WTC11 (cell line): ENCODE results near the gene PRPH. TPM values are rescaled to one million over a fixed set of nuclear protein-coding genes. Genes with fewer than 3 reads are reported as not detected.

ENCODE experiments used
- ATAC-seq: fragments of 200-7000 bp; cut with Tn5 transposase; 2 replicates; pipeline ENCODE4 v1.10.0; 2021; ENCODE audit warnings: mild to moderate bottlenecking, moderate library complexity
- CTCF ChIA-PET: fragments of 300-600 bp; sonication (Branson Sonifier 250); formaldehyde crosslinking; loops from one replicate; lab custom pipeline; 2021; ENCODE audit warnings: antibody characterized with exemption; lab: Charles Lee
- POLR2A ChIA-PET: fragments of 350-600 bp; sonication (Branson Sonifier 250); formaldehyde crosslinking; loops from one replicate; lab custom pipeline; 2021; ENCODE audit warnings: antibody characterized with exemption; lab: Charles Lee
- DNase-seq: peaks from one replicate; pipeline ENCODE4 v3.0.0; 2021; ENCODE audit warnings: low spot score
- H3K27ac Mint-ChIP-seq: 2 replicates; pipeline ENCODE4 v1.8.0; 2021; ENCODE audit warnings: mixed read lengths
- H3K27me3 Mint-ChIP-seq: 2 replicates; pipeline ENCODE4 v1.8.0; 2021; ENCODE audit warnings: low read depth, mild to moderate bottlenecking, moderate library complexity, mixed read lengths
- H3K36me3 Mint-ChIP-seq: 2 replicates; pipeline ENCODE4 v1.8.0; 2021; ENCODE audit warnings: mixed read lengths
- H3K4me1 Mint-ChIP-seq: 2 replicates; pipeline ENCODE4 v1.8.0; 2022; ENCODE audit warnings: mixed read lengths
- H3K4me3 Mint-ChIP-seq: 2 replicates; pipeline ENCODE4 v1.8.0; 2021; ENCODE audit warnings: mild to moderate bottlenecking, moderate library complexity, mixed read lengths
- H3K9me3 Mint-ChIP-seq: 2 replicates; pipeline ENCODE4 v1.8.0; 2021; ENCODE audit warnings: mixed read lengths
- CBFB ChIP-seq: sonication (generic); formaldehyde crosslinking; IDR thresholded peaks from 2 replicates; pipeline ENCODE4 v1.8.1; 2022; ENCODE audit warnings: mild to moderate bottlenecking, low read depth, missing genetic modification reagents
- ETV6 ChIP-seq: sonication (generic); formaldehyde crosslinking; IDR thresholded peaks from 2 replicates; pipeline ENCODE4 v1.8.1; 2022; ENCODE audit warnings: mild to moderate bottlenecking, missing genetic modification reagents
- JUN ChIP-seq: sonication (generic); formaldehyde crosslinking; IDR thresholded peaks from 2 replicates; pipeline ENCODE4 v1.8.0; 2023; ENCODE audit warnings: mild to moderate bottlenecking, missing genetic modification reagents
- NFE2L1 ChIP-seq: sonication (generic); formaldehyde crosslinking; IDR thresholded peaks from 2 replicates; pipeline ENCODE4 v1.8.1; 2023; ENCODE audit warnings: missing genetic modification reagents
- NFYB ChIP-seq: sonication (generic); formaldehyde crosslinking; conservative IDR thresholded peaks from 2 replicates; pipeline ENCODE4 v1.8.0; 2022; ENCODE audit warnings: low read depth, missing genetic modification reagents
- PRRX2 ChIP-seq: fragments of 250-450 bp; sonication (Bioruptor Pico); IDR thresholded peaks from 2 replicates; pipeline ENCODE4 v1.8.0; 2021; ENCODE audit warnings: mild to moderate bottlenecking
- RORB ChIP-seq: fragments of 250-450 bp; sonication (Bioruptor Pico); IDR thresholded peaks from 2 replicates; pipeline ENCODE4 v1.9.0; 2021; ENCODE audit warnings: mild to moderate bottlenecking
- ZNF671 ChIP-seq: fragments of 250-450 bp; sonication (Bioruptor Pico); IDR thresholded peaks from 2 replicates; pipeline ENCODE4 v1.8.0; 2021; ENCODE audit warnings: mild to moderate bottlenecking
- total RNA-seq: library from RNA; stranded (reverse); gene quantifications from 3 replicates; pipeline ENCODE4 v1.2.3, GENCODE V29; 2021
- TF ChIP-seq, protein P1 (sequence below): sonication (generic); formaldehyde crosslinking; IDR thresholded peaks from 2 replicates; pipeline ENCODE4 v1.8.1; 2023; ENCODE audit warnings: mild to moderate bottlenecking, missing genetic modification reagents, borderline replicate concordance
- TF ChIP-seq, protein P2 (sequence below): sonication (generic); formaldehyde crosslinking; IDR thresholded peaks from 2 replicates; pipeline ENCODE4 v1.8.1; 2022; ENCODE audit warnings: low read depth, mild to moderate bottlenecking, moderate library complexity, missing genetic modification reagents, borderline replicate concordance
- TF ChIP-seq, protein P3 (sequence below): fragments of 250-450 bp; sonication (Bioruptor Pico); IDR thresholded peaks from 2 replicates; pipeline ENCODE4 v1.9.0; 2021; ENCODE audit warnings: mild to moderate bottlenecking
- TF ChIP-seq, protein P4 (sequence below): sonication (generic); formaldehyde crosslinking; conservative IDR thresholded peaks from 2 replicates; pipeline ENCODE4 v1.8.1; 2023; ENCODE audit warnings: mild to moderate bottlenecking, low read depth, missing genetic modification reagents, moderate library complexity
- TF ChIP-seq, protein P5 (sequence below): sonication (generic); formaldehyde crosslinking; conservative IDR thresholded peaks from 2 replicates; pipeline ENCODE4 v1.8.1; 2022; ENCODE audit warnings: mild to moderate bottlenecking, missing genetic modification reagents
- TF ChIP-seq, protein P6 (sequence below): sonication (generic); formaldehyde crosslinking; IDR thresholded peaks from 2 replicates; pipeline ENCODE4 v1.8.0; 2023; ENCODE audit warnings: missing genetic modification reagents, mild to moderate bottlenecking, borderline replicate concordance
- TF ChIP-seq, protein P7 (sequence below): fragments of 200-600 bp; IDR thresholded peaks from 2 replicates; pipeline ENCODE4 v1.8.0; 2022; ENCODE audit warnings: antibody characterized with exemption

PRPH gene
- total RNA-seq, 1 experiment from 2014 or later: 2.4 TPM

DNA sequence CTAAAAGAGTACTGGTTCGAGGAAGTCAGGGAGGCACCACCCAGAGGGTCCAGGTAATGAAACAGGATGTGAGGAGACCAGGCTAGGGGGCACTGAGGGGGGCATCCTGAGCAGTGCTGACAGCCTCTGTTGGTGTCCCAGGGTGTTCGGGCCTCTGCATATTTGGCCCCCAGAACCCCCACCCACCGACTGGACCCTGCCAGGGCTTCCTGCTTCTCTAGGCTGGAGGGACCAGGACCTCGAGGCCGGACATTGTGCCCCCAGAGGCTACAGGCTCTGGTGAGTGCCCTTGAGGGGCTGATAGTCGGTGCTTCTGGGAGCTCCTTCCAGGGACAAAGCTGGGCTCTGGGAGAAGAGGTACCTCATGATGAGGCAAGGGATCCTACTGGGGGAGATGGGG is 30.7 kb downstream of the PRPH start:
- Mint-ChIP-seq H3K4me1 (peaks cover 15% of the 10 kb centered on the region), H3K36me3 (peaks cover 29% of the 10 kb centered on the region), H3K9me3 (no peaks in the 10 kb centered on the region), H3K27me3 (peaks cover 4% of the 10 kb centered on the region; the same call in 1 of the 2 replicates), H3K4me3 (no peak overlapping the region), H3K27ac (no peak overlapping the region)
- DNase-seq (no peak), ATAC-seq (no peak)
- TF ChIP-seq, protein P1, sequence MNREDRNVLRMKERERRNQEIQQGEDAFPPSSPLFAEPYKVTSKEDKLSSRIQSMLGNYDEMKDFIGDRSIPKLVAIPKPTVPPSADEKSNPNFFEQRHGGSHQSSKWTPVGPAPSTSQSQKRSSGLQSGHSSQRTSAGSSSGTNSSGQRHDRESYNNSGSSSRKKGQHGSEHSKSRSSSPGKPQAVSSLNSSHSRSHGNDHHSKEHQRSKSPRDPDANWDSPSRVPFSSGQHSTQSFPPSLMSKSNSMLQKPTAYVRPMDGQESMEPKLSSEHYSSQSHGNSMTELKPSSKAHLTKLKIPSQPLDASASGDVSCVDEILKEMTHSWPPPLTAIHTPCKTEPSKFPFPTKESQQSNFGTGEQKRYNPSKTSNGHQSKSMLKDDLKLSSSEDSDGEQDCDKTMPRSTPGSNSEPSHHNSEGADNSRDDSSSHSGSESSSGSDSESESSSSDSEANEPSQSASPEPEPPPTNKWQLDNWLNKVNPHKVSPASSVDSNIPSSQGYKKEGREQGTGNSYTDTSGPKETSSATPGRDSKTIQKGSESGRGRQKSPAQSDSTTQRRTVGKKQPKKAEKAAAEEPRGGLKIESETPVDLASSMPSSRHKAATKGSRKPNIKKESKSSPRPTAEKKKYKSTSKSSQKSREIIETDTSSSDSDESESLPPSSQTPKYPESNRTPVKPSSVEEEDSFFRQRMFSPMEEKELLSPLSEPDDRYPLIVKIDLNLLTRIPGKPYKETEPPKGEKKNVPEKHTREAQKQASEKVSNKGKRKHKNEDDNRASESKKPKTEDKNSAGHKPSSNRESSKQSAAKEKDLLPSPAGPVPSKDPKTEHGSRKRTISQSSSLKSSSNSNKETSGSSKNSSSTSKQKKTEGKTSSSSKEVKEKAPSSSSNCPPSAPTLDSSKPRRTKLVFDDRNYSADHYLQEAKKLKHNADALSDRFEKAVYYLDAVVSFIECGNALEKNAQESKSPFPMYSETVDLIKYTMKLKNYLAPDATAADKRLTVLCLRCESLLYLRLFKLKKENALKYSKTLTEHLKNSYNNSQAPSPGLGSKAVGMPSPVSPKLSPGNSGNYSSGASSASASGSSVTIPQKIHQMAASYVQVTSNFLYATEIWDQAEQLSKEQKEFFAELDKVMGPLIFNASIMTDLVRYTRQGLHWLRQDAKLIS (CRISPR knock-in tag): no peak
- TF ChIP-seq CBFB (CRISPR knock-in tag) (no peak), JUN (CRISPR knock-in tag) (no peak), NFYB (no peak), RORB (CRISPR knock-in tag) (no peak), ETV6 (CRISPR knock-in tag) (no peak)
- TF ChIP-seq, protein P2, sequence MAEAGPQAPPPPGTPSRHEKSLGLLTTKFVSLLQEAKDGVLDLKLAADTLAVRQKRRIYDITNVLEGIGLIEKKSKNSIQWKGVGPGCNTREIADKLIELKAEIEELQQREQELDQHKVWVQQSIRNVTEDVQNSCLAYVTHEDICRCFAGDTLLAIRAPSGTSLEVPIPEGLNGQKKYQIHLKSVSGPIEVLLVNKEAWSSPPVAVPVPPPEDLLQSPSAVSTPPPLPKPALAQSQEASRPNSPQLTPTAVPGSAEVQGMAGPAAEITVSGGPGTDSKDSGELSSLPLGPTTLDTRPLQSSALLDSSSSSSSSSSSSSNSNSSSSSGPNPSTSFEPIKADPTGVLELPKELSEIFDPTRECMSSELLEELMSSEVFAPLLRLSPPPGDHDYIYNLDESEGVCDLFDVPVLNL (CRISPR knock-in tag): no peak
- CTCF ChIA-PET: interaction anchor here (1.4 to 1.9 kb wide), 2 partner anchors 17 to 22 kb away, joined by 5 to 10 read pairs; partner anchors contain the start of gene DNAJC22
- POLR2A ChIA-PET: no interaction called here

DNA sequence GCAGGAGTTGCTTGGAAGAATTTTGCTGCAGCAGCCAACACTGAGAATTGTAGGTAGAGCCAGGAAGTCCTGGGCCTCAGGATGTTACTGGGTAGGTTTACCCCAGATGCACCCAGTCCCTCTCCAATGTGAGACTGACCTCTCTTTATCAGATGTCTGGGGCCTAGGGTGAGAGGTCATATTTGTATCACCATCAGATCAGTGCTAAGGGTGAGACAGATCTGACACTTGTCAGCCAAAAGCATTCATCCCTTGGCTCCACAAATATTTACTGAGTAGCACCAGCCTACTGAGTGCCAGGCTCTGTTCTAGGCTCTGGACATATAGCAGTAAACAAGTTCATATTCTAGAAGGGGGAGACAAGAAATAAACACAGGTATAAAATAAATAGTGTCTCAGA is 32.4 kb downstream of the PRPH start:
- no peak for ATAC-seq
- peaks cover 11% of the 10 kb centered on the region for H3K27me3 Mint-ChIP-seq
- H3K4me3 Mint-ChIP-seq: no peak overlapping the region
- POLR2A ChIA-PET: no interaction called here
- H3K36me3 Mint-ChIP-seq: peaks cover 31% of the 10 kb centered on the region
- CTCF ChIA-PET: no interaction called here
- H3K9me3 Mint-ChIP-seq: no peaks in the 10 kb centered on the region
- H3K27ac Mint-ChIP-seq: no peak overlapping the region
- no peak for TF ChIP-seq NFE2L1 (CRISPR knock-in tag)
- TF ChIP-seq, protein P3, sequence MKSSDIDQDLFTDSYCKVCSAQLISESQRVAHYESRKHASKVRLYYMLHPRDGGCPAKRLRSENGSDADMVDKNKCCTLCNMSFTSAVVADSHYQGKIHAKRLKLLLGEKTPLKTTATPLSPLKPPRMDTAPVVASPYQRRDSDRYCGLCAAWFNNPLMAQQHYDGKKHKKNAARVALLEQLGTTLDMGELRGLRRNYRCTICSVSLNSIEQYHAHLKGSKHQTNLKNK (CRISPR knock-in tag): no peak
- no peak for TF ChIP-seq PRRX2 (CRISPR knock-in tag)
- TF ChIP-seq, protein P4, sequence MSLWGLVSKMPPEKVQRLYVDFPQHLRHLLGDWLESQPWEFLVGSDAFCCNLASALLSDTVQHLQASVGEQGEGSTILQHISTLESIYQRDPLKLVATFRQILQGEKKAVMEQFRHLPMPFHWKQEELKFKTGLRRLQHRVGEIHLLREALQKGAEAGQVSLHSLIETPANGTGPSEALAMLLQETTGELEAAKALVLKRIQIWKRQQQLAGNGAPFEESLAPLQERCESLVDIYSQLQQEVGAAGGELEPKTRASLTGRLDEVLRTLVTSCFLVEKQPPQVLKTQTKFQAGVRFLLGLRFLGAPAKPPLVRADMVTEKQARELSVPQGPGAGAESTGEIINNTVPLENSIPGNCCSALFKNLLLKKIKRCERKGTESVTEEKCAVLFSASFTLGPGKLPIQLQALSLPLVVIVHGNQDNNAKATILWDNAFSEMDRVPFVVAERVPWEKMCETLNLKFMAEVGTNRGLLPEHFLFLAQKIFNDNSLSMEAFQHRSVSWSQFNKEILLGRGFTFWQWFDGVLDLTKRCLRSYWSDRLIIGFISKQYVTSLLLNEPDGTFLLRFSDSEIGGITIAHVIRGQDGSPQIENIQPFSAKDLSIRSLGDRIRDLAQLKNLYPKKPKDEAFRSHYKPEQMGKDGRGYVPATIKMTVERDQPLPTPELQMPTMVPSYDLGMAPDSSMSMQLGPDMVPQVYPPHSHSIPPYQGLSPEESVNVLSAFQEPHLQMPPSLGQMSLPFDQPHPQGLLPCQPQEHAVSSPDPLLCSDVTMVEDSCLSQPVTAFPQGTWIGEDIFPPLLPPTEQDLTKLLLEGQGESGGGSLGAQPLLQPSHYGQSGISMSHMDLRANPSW: no peak
- no peak for DNase-seq
- H3K4me1 Mint-ChIP-seq: peaks cover 17% of the 10 kb centered on the region

DNA sequence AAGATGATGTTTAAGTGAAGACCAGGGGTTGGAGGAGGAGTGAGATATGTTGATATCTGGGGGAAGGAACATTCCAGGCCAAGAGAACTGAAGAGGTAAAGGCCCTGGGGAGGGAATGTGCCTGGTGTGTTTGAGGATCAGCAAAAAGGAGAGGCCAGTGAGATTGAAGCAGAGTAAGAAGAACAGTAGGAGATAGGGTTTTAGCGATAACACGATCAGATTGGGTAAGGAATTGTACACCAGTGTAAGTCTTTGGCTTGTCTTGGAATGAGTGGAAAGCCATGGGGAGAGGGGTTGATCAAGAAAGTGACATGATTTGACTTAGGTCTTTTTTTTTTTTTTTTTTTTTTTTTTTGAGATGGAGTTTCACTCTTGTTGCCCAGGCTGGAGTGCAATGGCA is 32.9 kb downstream of the PRPH start:
- Mint-ChIP-seq H3K36me3 (peaks cover 31% of the 10 kb centered on the region), H3K27me3 (peaks cover 16% of the 10 kb centered on the region), H3K27ac (no peak overlapping the region), H3K4me3 (no peak overlapping the region), H3K4me1 (peaks cover 20% of the 10 kb centered on the region), H3K9me3 (no peaks in the 10 kb centered on the region)
- POLR2A ChIA-PET: no interaction called here
- DNase-seq (no peak), ATAC-seq (no peak)
- CTCF ChIA-PET: no interaction called here
- TF ChIP-seq, protein P5, sequence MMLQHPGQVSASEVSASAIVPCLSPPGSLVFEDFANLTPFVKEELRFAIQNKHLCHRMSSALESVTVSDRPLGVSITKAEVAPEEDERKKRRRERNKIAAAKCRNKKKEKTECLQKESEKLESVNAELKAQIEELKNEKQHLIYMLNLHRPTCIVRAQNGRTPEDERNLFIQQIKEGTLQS (CRISPR knock-in tag): no peak
- TF ChIP-seq, protein P6, sequence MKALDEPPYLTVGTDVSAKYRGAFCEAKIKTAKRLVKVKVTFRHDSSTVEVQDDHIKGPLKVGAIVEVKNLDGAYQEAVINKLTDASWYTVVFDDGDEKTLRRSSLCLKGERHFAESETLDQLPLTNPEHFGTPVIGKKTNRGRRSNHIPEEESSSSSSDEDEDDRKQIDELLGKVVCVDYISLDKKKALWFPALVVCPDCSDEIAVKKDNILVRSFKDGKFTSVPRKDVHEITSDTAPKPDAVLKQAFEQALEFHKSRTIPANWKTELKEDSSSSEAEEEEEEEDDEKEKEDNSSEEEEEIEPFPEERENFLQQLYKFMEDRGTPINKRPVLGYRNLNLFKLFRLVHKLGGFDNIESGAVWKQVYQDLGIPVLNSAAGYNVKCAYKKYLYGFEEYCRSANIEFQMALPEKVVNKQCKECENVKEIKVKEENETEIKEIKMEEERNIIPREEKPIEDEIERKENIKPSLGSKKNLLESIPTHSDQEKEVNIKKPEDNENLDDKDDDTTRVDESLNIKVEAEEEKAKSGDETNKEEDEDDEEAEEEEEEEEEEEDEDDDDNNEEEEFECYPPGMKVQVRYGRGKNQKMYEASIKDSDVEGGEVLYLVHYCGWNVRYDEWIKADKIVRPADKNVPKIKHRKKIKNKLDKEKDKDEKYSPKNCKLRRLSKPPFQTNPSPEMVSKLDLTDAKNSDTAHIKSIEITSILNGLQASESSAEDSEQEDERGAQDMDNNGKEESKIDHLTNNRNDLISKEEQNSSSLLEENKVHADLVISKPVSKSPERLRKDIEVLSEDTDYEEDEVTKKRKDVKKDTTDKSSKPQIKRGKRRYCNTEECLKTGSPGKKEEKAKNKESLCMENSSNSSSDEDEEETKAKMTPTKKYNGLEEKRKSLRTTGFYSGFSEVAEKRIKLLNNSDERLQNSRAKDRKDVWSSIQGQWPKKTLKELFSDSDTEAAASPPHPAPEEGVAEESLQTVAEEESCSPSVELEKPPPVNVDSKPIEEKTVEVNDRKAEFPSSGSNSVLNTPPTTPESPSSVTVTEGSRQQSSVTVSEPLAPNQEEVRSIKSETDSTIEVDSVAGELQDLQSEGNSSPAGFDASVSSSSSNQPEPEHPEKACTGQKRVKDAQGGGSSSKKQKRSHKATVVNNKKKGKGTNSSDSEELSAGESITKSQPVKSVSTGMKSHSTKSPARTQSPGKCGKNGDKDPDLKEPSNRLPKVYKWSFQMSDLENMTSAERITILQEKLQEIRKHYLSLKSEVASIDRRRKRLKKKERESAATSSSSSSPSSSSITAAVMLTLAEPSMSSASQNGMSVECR (CRISPR knock-in tag): no peak
- TF ChIP-seq, protein P7, sequence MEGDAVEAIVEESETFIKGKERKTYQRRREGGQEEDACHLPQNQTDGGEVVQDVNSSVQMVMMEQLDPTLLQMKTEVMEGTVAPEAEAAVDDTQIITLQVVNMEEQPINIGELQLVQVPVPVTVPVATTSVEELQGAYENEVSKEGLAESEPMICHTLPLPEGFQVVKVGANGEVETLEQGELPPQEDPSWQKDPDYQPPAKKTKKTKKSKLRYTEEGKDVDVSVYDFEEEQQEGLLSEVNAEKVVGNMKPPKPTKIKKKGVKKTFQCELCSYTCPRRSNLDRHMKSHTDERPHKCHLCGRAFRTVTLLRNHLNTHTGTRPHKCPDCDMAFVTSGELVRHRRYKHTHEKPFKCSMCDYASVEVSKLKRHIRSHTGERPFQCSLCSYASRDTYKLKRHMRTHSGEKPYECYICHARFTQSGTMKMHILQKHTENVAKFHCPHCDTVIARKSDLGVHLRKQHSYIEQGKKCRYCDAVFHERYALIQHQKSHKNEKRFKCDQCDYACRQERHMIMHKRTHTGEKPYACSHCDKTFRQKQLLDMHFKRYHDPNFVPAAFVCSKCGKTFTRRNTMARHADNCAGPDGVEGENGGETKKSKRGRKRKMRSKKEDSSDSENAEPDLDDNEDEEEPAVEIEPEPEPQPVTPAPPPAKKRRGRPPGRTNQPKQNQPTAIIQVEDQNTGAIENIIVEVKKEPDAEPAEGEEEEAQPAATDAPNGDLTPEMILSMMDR: no peak
- no peak for TF ChIP-seq ZNF671 (CRISPR knock-in tag)
